Breast epithelium (tissue), 4 donors: Measurements from ENCODE around the gene FAM3C. TPM values are rescaled to one million over a fixed set of nuclear protein-coding genes. Genes with fewer than 3 reads are reported as not detected.
"Not testable (repeated sequence)": the region's sequence is repeated elsewhere in the genome, so short reads cannot be mapped to it uniquely, and the experiment has no call there.

Experiments
- DNase-seq, 2 donors: peaks; one replicate each; pipeline ENCODE4 v3.0.0-alpha.2; 2019; ENCODE audit warnings: low spot score in 2 of 2
- H3K27ac ChIP-seq, 2 donors: fragments of 200-600 bp; sonication (generic) in 1 of 2; one replicate each; pipeline ENCODE4 v1.5.1; 2016 to 2019; ENCODE audit warnings: mild to moderate bottlenecking in 1 of 2
- H3K27me3 ChIP-seq, 2 donors: fragments of 200-600 bp; sonication (generic) in 1 of 2; one replicate each; pipeline versions ENCODE4 v1.5.1 to v1.6.0; 2017 to 2019; ENCODE audit warnings: control low read depth in 1 of 2, mild to moderate bottlenecking in 1 of 2
- H3K36me3 ChIP-seq: fragments of 200-600 bp; one replicate; pipeline ENCODE4 v1.5.1; 2019
- H3K4me1 ChIP-seq, 2 donors: fragments of 200-600 bp; sonication (generic); one replicate each; pipeline ENCODE4 v1.5.1; 2016 to 2019; ENCODE audit warnings: control low read depth in 1 of 2
- H3K4me3 ChIP-seq, 3 donors: fragments of 200-600 bp; sonication (generic); 1 replicate in 2 of 3; 2 replicates in 1 of 3; pipeline ENCODE4 v1.5.1; 2016 to 2019; ENCODE audit warnings: mild to moderate bottlenecking in 3 of 3, moderate library complexity in 2 of 3
- H3K9me3 ChIP-seq, 2 donors: fragments of 200-600 bp; sonication (generic) in 1 of 2; one replicate each; pipeline ENCODE4 v1.5.1; 2016 to 2019; ENCODE audit warnings: control low read depth in 1 of 2
- POLR2A ChIP-seq: fragments of 450-650 bp; IDR thresholded peaks from one replicate; pipeline ENCODE4 v1.6.1; 2016; ENCODE audit warnings: antibody characterized with exemption, mild to moderate bottlenecking, moderate library complexity
- POLR2AphosphoS5 ChIP-seq, 3 donors: sonication (generic); formaldehyde crosslinking; IDR thresholded peaks; one replicate each; pipeline ENCODE4 v1.6.1; 2017; ENCODE audit warnings: antibody characterized with exemption in 3 of 3
- intact Hi-C: fragments of 100-400 bp; cut with DNase I; formaldehyde crosslinking; loops from one replicate; pipeline ENCODE4 v1.15.1; 2023; ENCODE audit warnings: low total_unique reads
- total RNA-seq, 3 donors: library from RNA; depleted of rRNA; stranded (reverse); fragments of >200 nt; gene quantifications; one replicate each; pipeline ENCODE4 v1.1.0, GENCODE V29; 2016
- TF ChIP-seq, protein P1 (sequence below), 3 donors: fragments of 450-650 bp; IDR thresholded peaks; one replicate each; pipeline ENCODE4 v1.5.1; 2016 to 2017; ENCODE audit warnings: antibody characterized with exemption in 3 of 3, mild to moderate bottlenecking in 3 of 3, moderate library complexity in 3 of 3

The FAM3C gene, protein sequence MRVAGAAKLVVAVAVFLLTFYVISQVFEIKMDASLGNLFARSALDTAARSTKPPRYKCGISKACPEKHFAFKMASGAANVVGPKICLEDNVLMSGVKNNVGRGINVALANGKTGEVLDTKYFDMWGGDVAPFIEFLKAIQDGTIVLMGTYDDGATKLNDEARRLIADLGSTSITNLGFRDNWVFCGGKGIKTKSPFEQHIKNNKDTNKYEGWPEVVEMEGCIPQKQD
- 10 to 100 TPM; 35.8 to 89.7 (median 50.8) TPM for total RNA-seq

DNA sequence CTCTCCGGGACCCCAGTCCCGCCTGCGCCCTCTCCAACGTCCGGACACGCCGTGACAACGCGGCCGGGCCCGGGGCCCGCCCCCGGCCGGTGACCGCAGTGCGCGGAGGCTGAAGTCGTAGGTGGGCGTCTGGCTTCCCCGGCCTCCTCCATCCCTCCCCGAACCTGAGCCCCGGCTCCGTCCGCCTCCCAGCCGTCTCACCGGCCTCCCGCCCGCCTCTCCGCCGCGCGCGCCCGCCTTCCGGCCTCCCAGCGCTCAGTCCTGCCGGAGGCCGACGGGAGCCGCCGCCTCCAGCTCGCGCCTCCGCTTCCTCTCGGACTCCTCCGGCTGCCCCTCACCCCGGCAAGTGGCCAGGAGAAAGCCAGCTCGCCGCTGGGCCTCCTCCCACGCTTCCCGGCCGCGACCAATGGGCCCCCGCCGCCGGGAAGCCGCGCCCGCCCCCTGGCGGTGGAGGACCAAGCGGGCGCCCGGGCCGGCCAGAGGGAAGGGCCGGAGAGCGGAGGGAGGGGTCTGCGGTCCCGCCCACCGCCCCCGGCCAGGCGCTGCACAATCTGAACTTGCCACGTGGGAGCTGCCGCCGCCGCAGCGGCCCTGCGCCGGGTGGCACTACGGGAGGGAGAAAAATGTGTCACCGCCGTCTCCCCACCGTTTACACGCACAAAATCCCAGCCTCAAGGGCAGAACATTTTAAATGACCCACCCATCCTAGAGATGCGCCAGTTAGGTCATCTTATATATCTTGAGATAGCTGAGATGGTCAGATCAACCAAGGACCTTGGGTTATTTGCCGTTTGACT lies at the start of gene FAM3C:
TSS of gene FAM3C (minus strand) at position 348 of the 797 bp plus-strand sequence. CDS start 13,339 bp downstream, outside the sequence.
- peak within 1 kb of the TSS; percentile 87 to 90 for H3K27ac ChIP-seq
- H3K4me1 ChIP-seq: no peaks in the 10 kb centered on the region
- no peaks in the 10 kb centered on the region for H3K27me3 ChIP-seq
- intact Hi-C loops: no loop called here
- no peaks in the 10 kb centered on the region for H3K9me3 ChIP-seq
- peak; percentile 81 to 83 for DNase-seq
- no peaks in the 10 kb centered on the region for H3K36me3 ChIP-seq
- peak within 1 kb of the TSS; percentile 84 to 95 (median 92) for H3K4me3 ChIP-seq
- TF ChIP-seq, protein P1, sequence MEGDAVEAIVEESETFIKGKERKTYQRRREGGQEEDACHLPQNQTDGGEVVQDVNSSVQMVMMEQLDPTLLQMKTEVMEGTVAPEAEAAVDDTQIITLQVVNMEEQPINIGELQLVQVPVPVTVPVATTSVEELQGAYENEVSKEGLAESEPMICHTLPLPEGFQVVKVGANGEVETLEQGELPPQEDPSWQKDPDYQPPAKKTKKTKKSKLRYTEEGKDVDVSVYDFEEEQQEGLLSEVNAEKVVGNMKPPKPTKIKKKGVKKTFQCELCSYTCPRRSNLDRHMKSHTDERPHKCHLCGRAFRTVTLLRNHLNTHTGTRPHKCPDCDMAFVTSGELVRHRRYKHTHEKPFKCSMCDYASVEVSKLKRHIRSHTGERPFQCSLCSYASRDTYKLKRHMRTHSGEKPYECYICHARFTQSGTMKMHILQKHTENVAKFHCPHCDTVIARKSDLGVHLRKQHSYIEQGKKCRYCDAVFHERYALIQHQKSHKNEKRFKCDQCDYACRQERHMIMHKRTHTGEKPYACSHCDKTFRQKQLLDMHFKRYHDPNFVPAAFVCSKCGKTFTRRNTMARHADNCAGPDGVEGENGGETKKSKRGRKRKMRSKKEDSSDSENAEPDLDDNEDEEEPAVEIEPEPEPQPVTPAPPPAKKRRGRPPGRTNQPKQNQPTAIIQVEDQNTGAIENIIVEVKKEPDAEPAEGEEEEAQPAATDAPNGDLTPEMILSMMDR (IDR thresholded peaks at IDR 0.05): peak; percentile 44 to 97 (median 91)
- TF ChIP-seq POLR2AphosphoS5 (IDR thresholded peaks at IDR 0.05): peak; percentile 65 to 88 (median 77)
- peak; percentile 48 for TF ChIP-seq POLR2A

GRCh38 chr7:121442845-121443244 lies 46.7 kb upstream of the FAM3C start:
- intact Hi-C loops: no loop called here
- H3K4me3 ChIP-seq: no peak overlapping the region
- H3K9me3 ChIP-seq: no peaks in the 10 kb centered on the region
- no peak overlapping the region for H3K27ac ChIP-seq
- no peak for DNase-seq
- no peaks in the 10 kb centered on the region for H3K27me3 ChIP-seq
- H3K36me3 ChIP-seq: no peaks in the 10 kb centered on the region
- no peaks in the 10 kb centered on the region for H3K4me1 ChIP-seq
- no peak for TF ChIP-seq POLR2AphosphoS5 (IDR thresholded peaks at IDR 0.05)
- TF ChIP-seq, protein P1 (IDR thresholded peaks at IDR 0.05): no peak

- Histone ChIP-seq H3K36me3 (no peaks in the 10 kb centered on the region), H3K9me3 (no peaks in the 10 kb centered on the region), H3K27ac (no peak overlapping the region), H3K4me1 (no peaks in the 10 kb centered on the region), H3K4me3 (peak overlapping the region in 1 of 3 donors; percentile 19), H3K27me3 (no peaks in the 10 kb centered on the region)
- intact Hi-C loops: no loop called here
- no peak for TF ChIP-seq POLR2AphosphoS5 (IDR thresholded peaks at IDR 0.05)
- TF ChIP-seq, protein P1 (IDR thresholded peaks at IDR 0.05): no peak
- TF ChIP-seq POLR2A: no peak
- DNase-seq: no peak
These were observed 44.9 kb upstream of the FAM3C start for GRCh38 chr7:121440857-121441503.

DNA sequence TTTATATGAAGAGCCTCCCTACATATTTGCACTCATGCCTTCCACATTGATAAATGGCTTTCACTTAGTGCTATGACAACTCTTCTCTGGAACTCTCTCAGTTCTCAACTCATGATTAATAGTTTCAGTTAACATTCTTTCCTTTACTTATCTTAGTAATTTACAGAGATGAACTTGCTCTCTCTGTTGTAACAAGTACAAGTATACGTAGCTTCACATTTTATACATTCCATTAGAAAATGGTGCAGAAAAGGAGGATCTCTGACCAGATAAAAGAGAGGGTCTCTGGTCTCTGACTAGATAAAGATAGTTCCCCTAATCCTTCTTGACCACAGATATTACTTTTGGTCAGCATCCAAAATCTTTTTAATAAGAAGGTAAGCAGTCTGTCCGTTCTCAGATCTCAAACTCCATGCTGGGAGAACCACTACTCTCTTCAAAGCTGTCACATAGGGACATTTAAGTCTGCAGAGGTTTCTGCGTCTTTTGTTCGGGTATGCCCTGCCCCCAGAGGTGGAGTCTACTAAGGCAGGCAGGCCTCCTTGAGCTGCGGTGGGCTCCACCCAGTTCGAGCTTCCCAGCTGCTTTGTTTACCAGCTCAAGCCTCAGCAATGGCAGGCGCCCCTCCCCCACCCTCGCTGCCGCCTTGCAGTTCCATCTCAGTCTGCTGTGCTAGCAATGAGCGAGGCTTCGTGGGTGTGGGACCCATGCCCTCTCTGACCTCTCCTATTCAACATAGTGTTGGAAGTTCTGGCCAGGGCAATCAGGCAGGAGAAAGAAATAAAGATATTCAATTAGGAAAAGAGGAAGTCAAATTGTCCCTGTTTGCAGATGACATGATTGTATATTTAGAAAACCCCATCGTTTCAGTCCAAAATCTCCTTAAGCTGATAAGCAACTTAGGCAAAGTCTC lies 42.2 kb upstream of the FAM3C start:
- intact Hi-C loops: not testable (repeated sequence)

More for the DNA sequence above, 42.2 kb upstream of the FAM3C start:
- TF ChIP-seq, protein P1 (IDR thresholded peaks at IDR 0.05): peak in 1 of 3 donors; percentile 27
- peak overlapping the region in 1 of 2 donors; percentile 15 for H3K27ac ChIP-seq
- H3K4me3 ChIP-seq: peak overlapping the region in 2 of 3 donors; percentile 25 to 34
- not testable (repeated sequence) for H3K27me3 ChIP-seq, H3K9me3 ChIP-seq, H3K4me1 ChIP-seq, H3K36me3 ChIP-seq
- peak; percentile 50 to 73 for DNase-seq
